ENCODE data around the gene LGI4.
"Not testable (repeated sequence)": the region's sequence is repeated elsewhere in the genome, so short reads cannot be mapped to it uniquely, and the experiment has no call there.

Gene LGI4

GRCh38 chr19:35108730-35109129 is 26.1 kb downstream of the LGI4 start:
- H3K4me3 ChIP-seq (ENCODE audit: low read length): no peak overlapping the region
- TF ChIP-seq CTCF (conservative IDR thresholded peaks at IDR 0.05; ENCODE audit: low read depth, low read length): no peak
- DNase-seq (ENCODE audit: low read depth): no peak

- no peak for TF ChIP-seq CTCF (conservative IDR thresholded peaks at IDR 0.05; ENCODE audit: low read depth, low read length)
- no peak for DNase-seq (ENCODE audit: low read depth)
- H3K4me3 ChIP-seq (ENCODE audit: low read length): no peak overlapping the region
Measured at GRCh38 chr19:35107545-35107944, 27.3 kb downstream of the LGI4 start.

GRCh38 chr19:35106898-35107541 is 27.8 kb downstream of the LGI4 start:
- no peak for DNase-seq (ENCODE audit: low read depth)
- H3K4me3 ChIP-seq (ENCODE audit: low read length): no peak overlapping the region
- no peak for TF ChIP-seq CTCF (conservative IDR thresholded peaks at IDR 0.05; ENCODE audit: low read depth, low read length)

GRCh38 chr19:35106291-35106583 is 28.6 kb downstream of the LGI4 start:
- TF ChIP-seq CTCF (conservative IDR thresholded peaks at IDR 0.05; ENCODE audit: low read depth, low read length): no peak
- DNase-seq (ENCODE audit: low read depth): no peak
- H3K4me3 ChIP-seq (ENCODE audit: low read length): no peak overlapping the region

- no peak for DNase-seq (ENCODE audit: low read depth)
- no peak for TF ChIP-seq CTCF (conservative IDR thresholded peaks at IDR 0.05; ENCODE audit: low read depth, low read length)
- no peak overlapping the region for H3K4me3 ChIP-seq (ENCODE audit: low read length)
Measured at GRCh38 chr19:35105411-35106290, 29.2 kb downstream of the LGI4 start.

GRCh38 chr19:35105047-35105410 is 29.8 kb downstream of the LGI4 start:
- no peak for TF ChIP-seq CTCF (conservative IDR thresholded peaks at IDR 0.05; ENCODE audit: low read depth, low read length)
- DNase-seq (ENCODE audit: low read depth): no peak
- H3K4me3 ChIP-seq (ENCODE audit: low read length): no peak overlapping the region

GRCh38 chr19:35104361-35104760 is 30.5 kb downstream of the LGI4 start:
- no peak overlapping the region for H3K4me3 ChIP-seq (ENCODE audit: low read length)
- no peak for TF ChIP-seq CTCF (conservative IDR thresholded peaks at IDR 0.05; ENCODE audit: low read depth, low read length)
- DNase-seq (ENCODE audit: low read depth): no peak

- DNase-seq (ENCODE audit: low read depth); H3K4me3 ChIP-seq (ENCODE audit: low read length): not testable (repeated sequence)
Measured at GRCh38 chr19:35103614-35104013, 31.2 kb downstream of the LGI4 start.

- H3K4me3 ChIP-seq (ENCODE audit: low read length); DNase-seq (ENCODE audit: low read depth): not testable (repeated sequence)
Measured at GRCh38 chr19:35101949-35102348, 32.9 kb downstream of the LGI4 start.
